Muscle layer of colon (tissue), 2 donors: ENCODE results near the gene ZBTB39.

Experiments
- H3K27ac ChIP-seq: one replicate; pipeline ENCODE4 v1.7.0; 2013; ENCODE audit warnings: low read depth, mild to moderate bottlenecking, low read length, moderate library complexity
- H3K27me3 ChIP-seq, 2 donors: one replicate each; pipeline ENCODE4 v1.7.0; 2013; ENCODE audit warnings: low read length in 2 of 2, mild to moderate bottlenecking in 2 of 2; ENCODE audit not compliant: insufficient read depth in 2 of 2, control insufficient read depth in 1 of 2
- H3K36me3 ChIP-seq: one replicate; pipeline ENCODE4 v1.7.0; 2013; ENCODE audit warnings: mild to moderate bottlenecking, low read length; ENCODE audit not compliant: insufficient read depth
- H3K4me1 ChIP-seq: one replicate; pipeline ENCODE4 v1.7.0; 2013; ENCODE audit warnings: mild to moderate bottlenecking, low read length; ENCODE audit not compliant: insufficient read depth
- H3K4me3 ChIP-seq, 2 donors: one replicate each; pipeline ENCODE4 v1.7.0; 2013; ENCODE audit warnings: low read length in 2 of 2, low read depth in 1 of 2, mild to moderate bottlenecking in 1 of 2, moderate library complexity in 1 of 2
- H3K9ac ChIP-seq: one replicate; pipeline ENCODE4 v1.7.0; 2013; ENCODE audit warnings: low read length
- H3K9me3 ChIP-seq: one replicate; pipeline ENCODE4 v1.7.0; 2013; ENCODE audit warnings: mild to moderate bottlenecking, low read length
- donor health status: abdominal sarcoma.
- donor health status: Adenocarcinoma of cecum.

Gene ZBTB39

DNA sequence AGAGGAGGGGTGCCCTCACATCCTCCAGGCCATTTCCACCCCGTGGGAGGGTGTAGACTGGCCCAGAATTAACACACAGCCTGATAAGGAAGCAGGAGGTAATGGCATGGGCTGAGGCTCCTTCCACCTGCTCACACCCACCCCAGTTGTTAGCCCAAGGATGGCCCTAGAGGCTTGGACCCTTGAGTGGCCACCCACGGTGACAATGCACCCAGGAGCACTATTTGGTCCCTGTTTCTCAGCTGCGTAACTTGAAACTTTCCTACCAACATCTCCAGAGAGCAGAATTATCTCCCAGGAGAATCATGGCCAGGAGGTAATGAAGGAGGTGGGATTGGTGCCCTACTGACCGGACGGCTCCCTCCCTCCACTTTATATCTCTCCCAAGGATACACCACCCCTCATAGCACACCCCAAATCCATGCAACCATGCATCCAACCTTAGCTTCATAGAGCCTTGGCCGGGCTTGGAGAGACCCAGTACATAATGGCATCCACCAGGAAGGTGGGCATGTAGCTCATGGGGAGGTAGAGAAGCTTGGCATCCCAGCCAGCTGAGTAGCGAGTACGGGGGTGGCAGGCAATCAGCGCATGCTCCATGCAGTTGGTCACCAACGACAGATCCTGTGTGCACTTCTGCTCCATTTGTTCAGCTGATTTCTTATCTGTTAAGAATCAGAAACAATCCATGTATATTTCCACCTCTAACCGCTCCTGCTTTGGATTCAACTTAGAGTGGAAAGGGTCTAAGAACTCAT is 54.6 kb downstream of the ZBTB39 start:
- no peaks in the 10 kb centered on the region for H3K4me1 ChIP-seq
- H3K9me3 ChIP-seq: no peaks in the 10 kb centered on the region
- no peaks in the 10 kb centered on the region for H3K27me3 ChIP-seq
- no peak overlapping the region for H3K4me3 ChIP-seq
- H3K27ac ChIP-seq: no peak overlapping the region
- H3K9ac ChIP-seq: no peak overlapping the region
- no peaks in the 10 kb centered on the region for H3K36me3 ChIP-seq

- Histone ChIP-seq H3K36me3 (no peaks in the 10 kb centered on the region), H3K9me3 (no peaks in the 10 kb centered on the region), H3K27ac (no peak overlapping the region), H3K27me3 (no peaks in the 10 kb centered on the region), H3K9ac (no peak overlapping the region), H3K4me3 (no peak overlapping the region), H3K4me1 (no peaks in the 10 kb centered on the region)
These were observed 57.5 kb downstream of the ZBTB39 start for GRCh38 chr12:56948881-56949280.
